GM21381 (cell line): ENCODE measurements around the gene TBPL1.
"Not testable (repeated sequence)": the region's sequence is repeated elsewhere in the genome, so short reads cannot be mapped to it uniquely, and the experiment has no call there.

ENCODE experiments used
- ATAC-seq: cut with Tn5 transposase; IDR thresholded peaks from one replicate; pipeline ENCODE4 v1.9.1; 2021; ENCODE audit warnings: mild to moderate bottlenecking, moderate library complexity; ENCODE audit not compliant: unreplicated experiment

TBPL1 gene

DNA sequence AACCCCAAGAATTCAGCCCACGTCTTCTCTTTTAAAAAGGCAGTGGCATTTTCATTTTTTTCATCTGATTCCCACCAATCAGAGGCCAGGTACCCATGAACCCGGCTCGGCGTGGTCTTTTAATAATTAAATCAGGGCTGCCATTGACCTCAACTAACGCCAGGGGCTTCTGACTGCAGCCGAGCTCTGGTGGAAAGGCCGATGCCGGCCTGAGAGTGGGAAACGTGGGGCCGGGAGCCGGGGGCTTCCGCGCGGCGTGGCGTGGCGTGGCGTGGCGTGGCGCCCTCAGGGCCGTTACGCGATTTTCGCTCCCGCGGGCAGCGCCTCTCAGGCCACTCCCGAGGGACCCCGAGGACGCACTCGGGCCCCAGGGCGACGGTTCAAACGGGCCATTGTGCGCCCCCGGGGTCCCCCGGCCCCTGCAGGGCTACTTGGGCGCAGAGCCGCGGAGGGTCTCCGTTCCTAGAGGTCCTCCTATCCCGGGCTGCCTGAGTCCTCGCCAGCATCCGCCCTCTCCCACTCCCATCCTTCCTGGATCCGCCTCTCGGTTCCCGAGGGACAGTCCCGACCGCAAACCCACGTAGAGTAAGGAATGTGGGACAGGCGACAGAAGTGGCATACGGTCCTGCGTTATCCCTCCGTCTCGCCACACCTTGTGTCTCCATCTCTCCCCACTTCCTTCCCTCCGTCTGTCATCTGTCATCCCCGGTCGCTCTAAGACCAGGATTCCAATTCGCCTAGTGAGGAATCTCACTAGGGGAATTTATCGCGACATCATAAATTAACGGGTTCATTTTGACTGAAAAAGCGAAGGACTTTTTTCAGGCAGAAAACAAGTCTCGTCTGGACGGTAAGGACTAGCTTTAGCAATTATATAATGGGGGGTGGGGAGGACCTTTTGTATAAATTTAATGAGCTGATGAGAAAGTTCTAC is 876 bp upstream of the TBPL1 start:
- ATAC-seq, result peak; percentile 59

DNA sequence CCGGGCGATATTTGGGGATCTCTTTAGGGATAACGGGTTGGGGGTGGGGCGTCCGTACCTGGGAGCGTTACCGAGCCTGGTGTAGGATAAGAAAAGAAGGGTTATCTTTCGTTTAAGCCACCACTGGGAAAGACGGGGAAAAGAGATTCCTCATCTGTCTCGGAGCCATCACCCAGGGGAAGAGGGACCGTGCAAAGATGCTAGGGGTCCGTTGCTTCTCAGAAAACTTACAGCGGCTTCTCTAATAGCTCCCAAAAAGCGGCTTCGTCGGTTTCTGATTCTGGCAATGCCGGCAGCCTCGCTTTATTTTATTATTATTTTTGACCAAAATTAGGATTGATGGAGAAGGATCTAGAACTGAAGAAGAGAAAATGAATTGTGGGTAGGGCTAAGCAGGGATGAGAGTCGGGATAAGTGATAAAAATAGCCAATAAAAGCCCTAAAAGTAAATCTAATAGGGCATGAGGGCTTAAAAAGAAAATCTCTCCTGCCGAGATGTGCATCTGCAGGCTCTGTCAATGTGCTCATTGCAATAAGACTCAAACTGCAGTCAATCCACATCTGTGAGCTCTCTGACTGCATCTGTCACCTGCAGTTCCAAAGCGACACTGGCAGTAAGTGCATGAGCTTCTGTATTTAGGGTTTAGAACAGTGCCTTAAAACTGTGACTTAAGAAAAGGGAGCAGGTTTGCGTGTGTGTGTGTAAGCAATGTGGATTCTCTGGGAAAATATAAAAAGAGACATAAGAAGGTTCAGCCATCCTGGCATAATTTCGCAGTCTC is 801 bp downstream of the TBPL1 start:
- ATAC-seq, result no peak

DNA sequence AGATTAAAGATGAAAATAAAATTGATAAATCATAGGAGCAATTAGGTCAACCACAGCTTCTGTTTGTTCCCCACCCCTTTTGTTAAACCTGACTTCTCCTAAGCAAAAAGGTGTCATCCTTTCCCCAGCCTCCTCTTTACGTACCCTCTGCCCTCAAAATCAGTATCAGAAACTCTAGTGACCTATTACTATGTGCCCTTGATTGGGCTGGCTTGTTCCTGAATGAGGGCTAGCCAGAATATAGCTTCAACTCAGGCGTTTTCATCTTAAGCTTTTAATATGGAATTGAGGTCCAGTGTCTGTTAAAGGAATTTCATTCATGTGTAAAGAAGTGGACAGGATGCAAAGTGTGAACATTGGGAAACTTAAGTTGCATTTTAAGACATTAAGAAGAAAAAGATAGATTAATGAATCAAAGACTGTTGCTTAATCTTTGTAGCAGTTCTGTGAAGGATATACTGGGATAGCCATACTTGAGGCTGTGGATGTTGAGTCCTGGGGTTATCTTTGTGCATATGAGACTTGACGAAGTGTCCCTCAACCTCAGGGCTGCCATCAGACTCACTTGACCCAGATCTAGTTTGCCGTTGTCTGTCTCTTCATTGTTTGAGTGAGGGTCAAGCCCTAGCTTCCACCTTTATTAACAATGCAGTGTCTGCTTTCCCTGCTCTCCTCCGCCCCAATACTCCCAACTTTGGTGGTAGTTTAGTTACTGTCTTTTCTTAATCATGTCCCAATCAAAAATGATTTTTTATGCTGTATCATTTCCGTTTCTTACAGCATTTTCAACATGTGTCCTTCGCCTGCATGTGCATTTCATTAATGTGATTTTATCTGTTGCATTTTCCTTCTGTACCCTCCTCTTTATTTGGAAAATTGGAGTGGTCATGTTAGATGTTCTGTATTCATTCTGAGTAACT is 1.9 kb downstream of the TBPL1 start:
- ATAC-seq, result no peak

DNA sequence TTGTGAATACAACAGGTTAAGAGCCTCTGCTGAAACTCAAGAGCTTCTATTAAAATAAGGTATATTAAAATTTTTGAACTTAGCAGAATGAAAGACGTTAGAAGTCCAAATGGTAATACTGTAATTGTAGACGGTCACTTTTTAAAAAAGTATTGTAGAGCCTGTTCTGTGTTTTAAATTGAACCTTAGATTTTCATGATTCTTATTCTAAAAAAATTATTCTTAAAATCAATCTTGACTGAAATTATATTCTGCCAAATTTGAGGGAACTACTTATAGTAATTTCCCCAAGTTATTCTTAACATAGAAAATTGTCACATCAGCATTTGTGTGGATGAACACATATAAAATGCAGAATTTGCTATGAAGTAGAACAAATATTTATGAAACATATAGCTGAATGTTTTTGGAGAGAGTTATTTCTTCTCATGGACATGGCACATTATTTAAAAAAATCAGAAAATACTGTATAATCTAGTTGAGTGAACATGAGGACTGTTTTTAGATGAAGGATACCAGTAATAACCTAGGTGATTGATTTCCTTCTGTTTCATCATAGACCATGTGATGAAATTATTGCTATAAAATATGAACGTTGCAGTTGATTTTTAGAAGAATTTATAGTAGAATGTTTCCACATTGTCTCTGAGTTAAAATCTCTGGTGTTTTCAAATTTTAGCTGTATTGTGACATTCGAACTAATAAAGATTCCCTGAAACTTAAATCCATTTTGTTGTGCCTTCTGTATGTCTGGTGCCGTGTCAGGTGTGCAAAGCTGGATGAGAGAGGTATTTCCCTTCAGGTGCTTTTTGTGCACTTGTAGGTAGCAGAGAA is 2.8 kb downstream of the TBPL1 start:
- ATAC-seq, result no peak

DNA sequence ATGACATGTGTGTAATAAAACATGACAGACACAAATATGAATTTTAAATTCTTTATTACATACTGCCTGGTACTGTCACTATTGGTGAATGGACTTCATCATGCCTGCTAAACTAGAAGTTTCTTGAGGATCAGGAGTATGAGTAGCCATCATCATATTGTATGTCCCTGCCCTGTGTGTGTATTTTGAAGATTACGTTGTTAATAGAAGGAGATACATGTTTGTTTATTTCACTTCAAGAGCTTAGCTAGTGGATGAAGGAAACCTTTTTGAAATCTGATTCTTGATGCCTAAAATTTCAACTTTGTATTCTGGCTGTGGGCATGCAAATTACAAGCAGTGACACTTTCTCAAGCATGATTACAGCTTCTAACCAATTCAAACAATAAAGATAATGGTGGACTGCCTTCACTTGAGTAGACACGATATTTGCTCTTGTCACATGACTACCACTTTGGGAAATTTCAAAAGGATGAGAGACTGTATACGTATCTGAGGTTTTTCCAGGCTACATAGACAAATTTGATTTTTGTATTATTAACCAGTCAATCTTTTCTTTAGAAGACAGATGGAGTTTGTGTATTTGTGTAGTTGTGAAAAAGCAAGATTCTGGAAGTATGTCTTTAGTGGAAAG is 3.5 kb downstream of the TBPL1 start:
- ATAC-seq, result no peak

DNA sequence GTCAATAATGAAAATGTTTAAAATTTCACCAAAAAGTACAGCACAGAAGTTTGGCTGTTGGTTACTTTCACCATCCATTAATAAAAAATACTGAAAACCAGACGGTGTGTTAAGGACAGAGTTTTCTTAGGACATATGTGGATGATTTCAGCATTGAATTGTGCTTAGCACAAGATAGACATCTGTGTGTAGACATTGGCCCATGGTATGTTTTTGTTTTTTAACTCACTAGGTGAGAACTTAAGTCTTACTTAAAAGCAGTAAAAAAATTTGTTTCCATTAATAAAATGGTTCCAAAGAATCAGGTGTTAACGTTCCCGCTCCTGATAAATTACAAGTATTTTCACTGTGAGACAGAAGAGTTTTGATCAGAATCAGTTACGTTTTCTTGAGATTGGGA is 4.2 kb downstream of the TBPL1 start:
- no peak for ATAC-seq

DNA sequence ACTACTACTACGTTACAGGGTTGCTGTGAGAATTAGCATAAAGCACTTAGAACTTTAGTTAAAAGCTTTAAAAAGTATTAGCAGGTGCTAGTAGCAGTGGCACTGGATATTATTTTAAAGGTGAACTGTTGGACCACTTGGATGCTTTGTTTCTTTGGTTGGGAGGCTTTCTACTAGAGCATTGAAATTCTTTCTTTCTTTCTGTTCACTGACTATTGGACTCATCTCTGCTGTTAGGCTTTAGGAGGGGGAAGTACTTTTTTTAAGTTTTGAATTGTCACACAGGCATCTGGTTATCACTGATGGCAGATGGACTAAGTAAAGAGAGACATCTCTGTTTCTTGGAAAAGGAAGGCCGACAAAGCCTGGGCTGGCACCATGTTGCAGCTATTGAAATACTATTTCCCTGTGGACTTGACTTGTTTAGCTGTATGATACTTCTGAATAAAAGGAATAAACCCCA is 4.8 kb downstream of the TBPL1 start:
- no peak for ATAC-seq

DNA sequence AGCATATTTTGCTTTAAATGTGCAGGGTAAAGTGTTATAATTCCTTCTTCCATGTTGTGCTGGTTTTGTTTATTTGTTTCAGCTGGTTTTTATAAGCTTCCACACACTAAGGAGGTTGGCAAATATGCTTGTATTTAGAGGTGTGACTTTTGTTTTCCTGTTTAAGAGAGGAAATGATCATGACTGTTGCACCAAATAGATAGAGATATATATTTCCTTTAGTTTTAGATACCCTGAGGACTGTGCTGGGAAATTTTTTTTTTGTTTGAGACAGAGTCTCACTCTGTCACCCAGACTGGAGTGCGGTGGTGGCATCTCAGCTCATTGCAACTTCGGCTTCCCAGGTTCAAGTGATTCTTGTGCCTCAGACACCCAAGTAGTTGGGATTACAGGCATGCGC is 5.8 kb downstream of the TBPL1 start:
- ATAC-seq, result no peak

DNA sequence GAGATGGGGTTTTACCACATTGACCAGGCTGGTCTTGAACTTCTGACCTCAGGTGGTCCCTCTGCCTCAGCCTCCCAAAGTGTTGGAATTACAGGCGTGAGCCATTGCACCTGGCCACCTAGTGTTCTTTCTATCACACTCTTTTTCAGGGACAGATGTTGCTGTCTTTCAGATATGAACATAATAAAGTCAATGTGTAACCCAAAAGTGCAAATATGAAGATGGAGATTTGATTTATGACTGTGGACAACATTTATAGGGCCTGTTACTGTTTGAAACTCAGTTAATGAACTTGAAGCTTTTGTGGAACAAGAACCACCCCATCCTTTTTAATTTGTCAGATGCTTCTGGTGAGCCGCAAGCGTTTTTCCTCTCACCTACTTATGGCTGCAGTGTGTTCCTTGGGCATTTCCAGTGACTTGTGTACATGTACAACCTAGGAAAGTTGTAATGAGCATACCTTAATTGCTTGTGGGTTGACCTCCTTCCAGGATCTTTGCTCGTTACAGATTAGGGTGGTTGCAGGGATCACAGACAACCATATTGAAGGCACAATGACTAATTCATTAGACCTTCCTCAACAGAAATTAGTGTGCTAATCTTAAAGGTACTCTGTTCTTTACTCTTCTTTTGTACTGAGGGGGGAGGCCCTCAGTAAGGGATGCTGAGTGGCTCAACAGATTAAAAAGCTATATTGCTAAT is 6.8 kb downstream of the TBPL1 start:
- no peak for ATAC-seq

DNA sequence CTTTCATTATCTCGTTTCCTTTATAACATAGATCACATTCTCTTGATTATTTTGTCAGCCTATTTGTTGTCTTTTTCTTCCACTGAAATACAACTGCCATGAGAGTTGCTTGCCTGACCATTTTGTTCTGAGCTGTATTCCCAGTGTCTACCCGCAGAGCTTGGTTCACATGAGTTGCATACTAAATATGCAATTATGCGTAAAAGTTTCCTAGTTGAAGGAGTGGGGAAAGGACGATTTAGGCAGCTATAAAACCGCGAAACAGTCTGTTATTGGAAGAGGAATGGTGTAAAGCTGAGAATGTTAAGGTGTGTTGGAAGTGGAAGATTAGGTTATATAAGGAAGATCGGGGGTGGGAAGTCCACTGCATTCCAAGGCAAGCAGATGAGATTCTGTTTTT is 8.8 kb downstream of the TBPL1 start:
- ATAC-seq, result no peak

DNA sequence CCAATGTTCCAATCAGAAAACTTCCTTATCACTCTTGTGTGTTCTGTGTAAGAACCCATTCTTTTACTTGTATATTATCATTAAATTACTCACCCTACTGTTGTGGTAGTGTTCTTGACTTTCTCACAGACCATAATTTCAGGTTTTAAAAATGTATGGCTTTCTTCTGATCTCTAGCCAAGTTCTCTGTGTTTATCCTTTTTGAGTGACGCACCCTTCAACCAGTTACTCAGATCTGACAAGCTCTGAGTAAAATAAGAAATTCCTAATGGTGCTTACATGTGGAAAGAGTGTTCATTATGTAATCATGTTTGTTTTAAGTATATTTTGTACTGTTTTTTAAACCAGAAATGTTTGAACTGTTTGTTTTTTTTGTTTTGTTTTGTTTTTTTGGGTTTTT is 11.0 kb downstream of the TBPL1 start:
- no peak for ATAC-seq

DNA sequence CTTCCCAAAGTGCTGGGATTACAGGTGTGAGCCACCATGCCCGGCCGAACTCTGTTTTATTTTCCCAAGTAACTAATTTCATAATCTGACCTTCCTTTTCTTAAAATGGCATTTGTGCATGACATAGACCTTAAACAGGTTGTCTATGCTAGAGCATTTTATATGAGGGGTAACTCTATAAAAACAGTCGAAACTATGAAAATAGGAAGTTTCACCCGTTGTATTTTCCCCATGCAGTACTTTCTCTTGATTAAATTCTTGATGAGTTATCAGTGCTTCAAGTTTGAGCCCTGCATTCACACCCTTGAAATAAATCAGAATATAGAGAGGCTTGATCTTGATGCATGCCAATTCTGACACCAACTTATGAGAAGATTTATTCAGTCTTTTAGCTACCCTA is 11.7 kb downstream of the TBPL1 start:
- ATAC-seq, result no peak

DNA sequence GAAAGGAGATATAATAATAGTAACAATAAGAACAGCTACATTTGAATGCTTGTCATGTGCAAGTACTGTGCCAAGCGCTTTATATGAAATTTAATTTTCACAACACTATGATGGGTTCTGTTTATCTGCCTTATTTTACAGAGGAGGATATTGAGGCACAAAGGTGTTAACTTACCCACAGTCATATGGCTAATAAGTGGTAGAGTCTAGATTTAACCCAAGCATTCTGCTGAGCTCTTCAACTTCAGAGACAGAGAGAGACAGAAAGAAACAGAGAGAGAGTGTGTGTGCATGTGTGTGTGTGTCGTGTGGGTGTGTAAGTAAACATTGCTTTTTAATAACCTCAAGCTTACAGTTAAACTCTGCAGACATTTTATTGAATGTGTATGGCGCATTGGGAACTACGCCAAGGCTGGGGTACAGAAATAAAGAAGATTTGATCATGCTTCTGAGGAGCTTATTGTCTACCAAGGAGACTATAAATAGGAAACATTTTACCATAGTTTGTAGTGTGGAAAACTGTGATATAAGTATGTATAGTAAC is 12.9 kb downstream of the TBPL1 start:
- ATAC-seq, result no peak

DNA sequence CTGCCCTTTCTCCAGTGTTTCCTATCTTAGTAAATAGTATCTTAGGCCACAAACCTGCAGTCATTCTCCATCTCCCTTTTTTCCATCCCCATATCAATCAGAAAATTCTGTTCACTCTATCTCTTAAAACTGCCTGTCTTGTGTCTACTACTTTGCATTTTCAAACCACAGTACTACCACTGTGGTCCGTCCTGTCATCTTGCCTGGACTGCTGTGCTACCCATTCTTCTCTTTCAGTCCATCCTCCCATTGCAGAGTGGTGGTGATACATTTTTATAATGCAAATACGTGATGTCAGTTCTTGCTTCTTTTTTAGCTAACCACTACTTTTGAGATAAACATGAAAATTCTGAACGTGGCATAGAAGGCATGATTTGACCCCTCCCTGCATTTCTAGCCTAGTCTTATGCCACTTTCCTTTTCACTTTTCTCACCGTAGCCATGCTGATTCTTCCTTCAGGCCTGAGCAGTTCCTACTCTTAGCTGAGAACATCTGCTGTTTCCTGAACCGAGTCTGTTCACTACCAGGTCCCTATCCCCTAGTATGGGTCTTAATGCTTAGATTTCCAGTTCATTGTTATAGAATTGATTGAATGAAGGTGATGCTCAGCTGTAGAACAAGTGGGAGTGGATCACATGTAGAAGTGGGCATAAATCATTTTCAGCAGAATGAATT is 13.8 kb downstream of the TBPL1 start:
- peak; percentile 81 for ATAC-seq

DNA sequence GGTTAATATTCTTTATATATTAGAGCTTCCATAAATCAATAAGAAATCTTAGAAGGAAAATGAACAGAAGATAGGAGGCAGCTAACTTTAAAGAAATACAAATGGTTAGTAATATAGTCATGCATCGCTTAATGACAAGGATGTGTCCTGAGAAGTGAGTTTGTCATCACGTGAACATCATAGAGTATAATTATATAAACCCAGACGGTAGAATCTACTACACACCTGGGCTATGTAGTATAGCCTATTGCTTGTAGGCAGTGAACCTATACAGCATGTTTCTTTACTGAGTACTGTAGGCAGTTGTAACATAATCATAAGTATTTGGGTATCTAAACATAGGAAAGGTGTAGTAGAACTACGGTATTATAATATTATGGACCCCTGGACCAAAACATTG is 14.3 kb downstream of the TBPL1 start:
- ATAC-seq, result no peak

DNA sequence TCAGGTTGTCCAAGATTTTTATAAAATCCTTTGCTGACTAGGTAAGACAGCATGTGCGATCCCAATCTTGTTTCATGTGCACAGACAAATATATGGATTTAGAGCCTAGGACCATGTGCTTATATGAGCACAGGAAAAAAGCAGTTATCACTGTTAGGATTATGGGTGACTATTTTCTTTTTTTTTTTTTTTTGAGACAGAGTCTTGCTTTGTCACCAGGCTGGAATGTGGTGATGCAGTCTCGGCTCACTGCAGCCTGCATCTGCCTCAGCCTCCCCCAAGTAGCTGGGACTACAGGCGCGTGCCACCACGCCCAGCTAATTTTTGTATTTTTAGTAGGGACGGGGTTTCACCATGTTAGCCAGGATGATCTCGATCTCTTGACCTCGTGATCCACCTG is 14.8 kb downstream of the TBPL1 start:
- not testable (repeated sequence) for ATAC-seq

DNA sequence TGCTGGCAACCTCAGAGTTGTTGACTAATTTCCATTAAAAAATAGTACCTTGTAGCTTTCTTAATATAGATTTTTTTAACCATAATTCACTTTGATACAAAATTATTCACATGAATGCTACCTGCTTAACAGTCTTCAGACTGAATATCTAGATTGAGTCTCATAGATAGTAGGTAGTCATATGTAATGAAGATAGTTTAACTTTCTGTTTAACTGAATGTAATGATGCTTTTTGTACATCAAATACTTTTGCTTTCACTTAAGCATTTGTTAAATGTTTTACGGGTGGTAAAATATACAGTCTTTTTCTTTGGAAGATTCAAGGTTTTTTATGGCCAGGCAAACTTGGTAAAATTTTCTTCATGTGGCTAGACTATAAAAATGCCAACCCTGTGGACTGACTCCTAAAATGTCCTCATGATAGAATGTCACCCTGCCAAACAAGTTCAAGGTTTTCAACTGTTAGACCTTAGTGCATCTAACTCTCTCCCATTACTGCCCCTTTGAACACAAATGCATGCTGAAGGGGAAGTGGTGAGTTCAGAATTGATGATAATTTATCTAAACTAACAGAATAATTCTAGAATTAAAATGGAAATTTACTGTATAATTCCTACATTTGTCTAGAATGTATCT is 16.4 kb downstream of the TBPL1 start:
- no peak for ATAC-seq

DNA sequence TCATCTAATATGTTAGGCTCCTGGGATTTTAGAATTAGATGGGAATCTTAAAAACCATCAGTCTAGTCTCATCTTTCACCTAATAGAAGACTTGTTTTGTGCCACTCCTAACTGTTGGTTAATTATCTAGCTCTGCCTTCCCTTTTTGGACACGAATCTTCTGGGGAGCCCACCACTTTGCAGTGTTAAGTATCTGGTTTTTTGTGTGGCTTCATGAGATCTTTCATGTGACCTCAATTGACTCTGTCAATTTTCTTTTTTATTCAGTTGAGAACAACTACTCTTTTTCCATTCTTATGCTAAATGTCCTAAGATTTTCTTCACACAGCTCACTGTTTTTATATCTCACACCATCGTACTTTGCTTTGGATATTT is 16.9 kb downstream of the TBPL1 start:
- ATAC-seq, result no peak
